ENCODE results near the gene GPER1. TPM values are rescaled to one million over a fixed set of nuclear protein-coding genes. Genes with fewer than 3 reads are reported as not detected.

GPER1 gene
- total and polyA plus RNA-seq, 2 donors (not counting 3 experiments of a cell fraction or from before 2014, with no cell fraction given): 0.77 to 2.3 TPM

DNA sequence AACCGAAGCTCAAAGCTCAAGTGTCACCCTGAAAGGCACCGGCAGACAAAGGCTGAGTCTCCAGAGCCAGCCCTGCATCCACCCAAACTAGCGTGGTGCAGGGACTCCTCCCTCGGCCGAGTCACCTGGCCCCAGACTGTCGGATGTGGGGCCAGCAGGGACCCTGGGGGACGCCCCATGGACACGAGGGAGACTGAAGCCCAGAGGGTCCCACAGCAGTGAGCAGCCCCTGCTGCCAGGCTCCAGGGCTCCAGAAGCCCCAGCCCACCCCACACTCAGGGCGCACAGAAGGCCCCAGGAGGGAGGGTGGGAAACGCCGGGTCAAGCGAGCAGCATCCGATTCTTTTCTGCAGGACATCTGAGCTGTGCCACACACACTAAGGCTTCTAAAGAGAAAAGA lies 23.3 kb upstream of the GPER1 start:
- CTCF ChIA-PET: interaction anchor here (1.1 to 5.8 kb wide), 13 partner anchors 9 to 278 kb away, joined by 3 to 459 read pairs (median 16); partner anchors contain the start of genes COX19 and GPR146

More for the DNA sequence above, 23.3 kb upstream of the GPER1 start:
- no TSS peak for BruUV-seq (replicated peaks)
- Histone ChIP-seq H3K4me2 (ENCODE audit: insufficient read depth, low read length) (no peak overlapping the region), H3K4me1 (ENCODE audit: control insufficient read depth, extremely low read depth, insufficient read depth, low read length) (peaks cover 13% of the 10 kb centered on the region), H3K4me3 (replicated peaks in 1 of 3; ENCODE audit: insufficient read depth in 1 of 3, low read depth in 1 of 3, low read length in 3 of 3) (no peak overlapping the region), H2AFZ (ENCODE audit: low read depth, low read length) (no peak overlapping the region), H3K9me1 (replicated peaks; ENCODE audit: control insufficient read depth, extremely low read depth, insufficient read depth, low read length) (no peaks in the 10 kb centered on the region), H4K20me1 (replicated peaks; ENCODE audit: control insufficient read depth, extremely low read depth, insufficient read depth, low read length) (no peaks in the 10 kb centered on the region), H3K79me2 (ENCODE audit: control insufficient read depth, insufficient read depth, low read length) (no peaks in the 10 kb centered on the region), H3K27ac (ENCODE audit: insufficient read depth, low read depth, low read length) (no peak overlapping the region), H3K27me3 (ENCODE audit: control insufficient read depth in 2 of 2, insufficient read depth in 2 of 2, low read length in 2 of 2) (no peaks in the 10 kb centered on the region), H3K9ac (replicated peaks; ENCODE audit: extremely low read depth, insufficient read depth, low read length) (no peak overlapping the region), H3K36me3 (ENCODE audit: control insufficient read depth in 2 of 2, extremely low read depth in 1 of 2, insufficient read depth in 2 of 2, low read length in 2 of 2) (no peaks in the 10 kb centered on the region), H3K9me3 (replicated peaks; ENCODE audit: control insufficient read depth, insufficient read depth, low read length) (no peaks in the 10 kb centered on the region)
- intact Hi-C loops (cut with micrococcal nuclease) (loop anchor here (5.0 kb wide), 1 partner anchor 157 kb away; no protein-coding TSS in a partner anchor), dilution Hi-C loops (cut with MboI; ENCODE audit: extremely low pct_ligation_motif_present, low sequenced_read_pairs) (no loop called here)
- TF ChIP-seq GATA2 (IDR thresholded peaks at IDR 0.05; ENCODE audit: insufficient read depth, insufficient read length, low read depth, low read length) (no peak), POLR2A (IDR thresholded peaks at IDR 0.05; ENCODE audit: low read depth, low read length) (no peak), EZH2 (IDR thresholded peaks at IDR 0.05; ENCODE audit: borderline replicate concordance, low read depth, low read length, severe bottlenecking) (no peak), FOS (IDR thresholded peaks at IDR 0.05; ENCODE audit: borderline replicate concordance, insufficient read depth, low read length) (no peak), MYC (IDR thresholded peaks at IDR 0.05; ENCODE audit: low read depth, low read length) (no peak), JUN (IDR thresholded peaks at IDR 0.05; ENCODE audit: borderline replicate concordance, insufficient read depth, insufficient read length, low read depth) (no peak)
- TF ChIP-seq, protein P1, sequence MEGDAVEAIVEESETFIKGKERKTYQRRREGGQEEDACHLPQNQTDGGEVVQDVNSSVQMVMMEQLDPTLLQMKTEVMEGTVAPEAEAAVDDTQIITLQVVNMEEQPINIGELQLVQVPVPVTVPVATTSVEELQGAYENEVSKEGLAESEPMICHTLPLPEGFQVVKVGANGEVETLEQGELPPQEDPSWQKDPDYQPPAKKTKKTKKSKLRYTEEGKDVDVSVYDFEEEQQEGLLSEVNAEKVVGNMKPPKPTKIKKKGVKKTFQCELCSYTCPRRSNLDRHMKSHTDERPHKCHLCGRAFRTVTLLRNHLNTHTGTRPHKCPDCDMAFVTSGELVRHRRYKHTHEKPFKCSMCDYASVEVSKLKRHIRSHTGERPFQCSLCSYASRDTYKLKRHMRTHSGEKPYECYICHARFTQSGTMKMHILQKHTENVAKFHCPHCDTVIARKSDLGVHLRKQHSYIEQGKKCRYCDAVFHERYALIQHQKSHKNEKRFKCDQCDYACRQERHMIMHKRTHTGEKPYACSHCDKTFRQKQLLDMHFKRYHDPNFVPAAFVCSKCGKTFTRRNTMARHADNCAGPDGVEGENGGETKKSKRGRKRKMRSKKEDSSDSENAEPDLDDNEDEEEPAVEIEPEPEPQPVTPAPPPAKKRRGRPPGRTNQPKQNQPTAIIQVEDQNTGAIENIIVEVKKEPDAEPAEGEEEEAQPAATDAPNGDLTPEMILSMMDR (IDR thresholded peaks at IDR 0.05; ENCODE audit: extremely low read depth in 1 of 2, insufficient read depth in 1 of 2, low read depth in 1 of 2, low read length in 2 of 2): no peak
- POLR2A ChIA-PET: interaction anchor here (1.5 kb wide), 1 partner anchor 72 kb away, joined by 3 read pairs; no protein-coding TSS in a partner anchor
- FAIRE-seq: no peak
- no peak for DNase-seq (ENCODE audit: low read depth, low spot score)
